ENCODE results near the gene NOXO1. TPM values are rescaled to one million over a fixed set of nuclear protein-coding genes. Genes with fewer than 3 reads are reported as not detected.

The NOXO1 gene
- total and polyA plus RNA-seq, 11 donors, result 0.06 to 0.15 TPM; not detected in 9

DNA sequence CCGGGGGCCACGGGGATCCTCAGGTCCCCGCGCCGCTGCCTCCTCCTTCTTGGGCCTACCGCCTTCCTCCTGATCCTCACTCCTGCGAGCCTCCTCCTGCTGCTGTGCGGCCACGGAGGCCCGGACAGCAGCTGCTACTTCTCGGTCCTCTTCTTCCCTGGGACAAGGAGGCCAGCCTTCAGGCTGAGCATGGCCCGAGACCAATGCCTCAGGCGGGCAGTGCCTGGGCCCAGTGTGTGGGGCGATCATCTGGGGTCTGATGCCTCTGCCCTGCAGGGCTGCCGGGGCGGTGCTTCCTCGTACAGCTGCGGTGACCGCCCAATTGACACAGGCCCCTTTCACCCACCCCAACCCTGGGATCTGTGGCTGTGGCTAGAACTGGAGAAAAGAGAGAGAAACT, 19.8 kb upstream of the NOXO1 start:
- DNase-seq, result no peak
- no peak for ATAC-seq
- Histone ChIP-seq H3K9me3 (no peaks in the 10 kb centered on the region), H3K4me1 (peaks cover 0 to 33% (median 23%) of the 10 kb centered on the region in 12 donors), H3K27me3 (no peaks in the 10 kb centered on the region), H3K4me3 (no peak overlapping the region), H3K36me3 (peaks cover 0 to 72% (median 63%) of the 10 kb centered on the region in 9 donors), H3K27ac (no peak overlapping the region)
- whole genome bisulfite sequencing, 4 donors, result 94 to 96% (median 95%) methylated on average over 11 to 19 of the region's 19 CpGs
- TF ChIP-seq POLR2A (IDR thresholded peaks at IDR 0.05), result no peak
- TF ChIP-seq, protein P1, sequence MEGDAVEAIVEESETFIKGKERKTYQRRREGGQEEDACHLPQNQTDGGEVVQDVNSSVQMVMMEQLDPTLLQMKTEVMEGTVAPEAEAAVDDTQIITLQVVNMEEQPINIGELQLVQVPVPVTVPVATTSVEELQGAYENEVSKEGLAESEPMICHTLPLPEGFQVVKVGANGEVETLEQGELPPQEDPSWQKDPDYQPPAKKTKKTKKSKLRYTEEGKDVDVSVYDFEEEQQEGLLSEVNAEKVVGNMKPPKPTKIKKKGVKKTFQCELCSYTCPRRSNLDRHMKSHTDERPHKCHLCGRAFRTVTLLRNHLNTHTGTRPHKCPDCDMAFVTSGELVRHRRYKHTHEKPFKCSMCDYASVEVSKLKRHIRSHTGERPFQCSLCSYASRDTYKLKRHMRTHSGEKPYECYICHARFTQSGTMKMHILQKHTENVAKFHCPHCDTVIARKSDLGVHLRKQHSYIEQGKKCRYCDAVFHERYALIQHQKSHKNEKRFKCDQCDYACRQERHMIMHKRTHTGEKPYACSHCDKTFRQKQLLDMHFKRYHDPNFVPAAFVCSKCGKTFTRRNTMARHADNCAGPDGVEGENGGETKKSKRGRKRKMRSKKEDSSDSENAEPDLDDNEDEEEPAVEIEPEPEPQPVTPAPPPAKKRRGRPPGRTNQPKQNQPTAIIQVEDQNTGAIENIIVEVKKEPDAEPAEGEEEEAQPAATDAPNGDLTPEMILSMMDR (IDR thresholded peaks at IDR 0.05), result no peak
- intact Hi-C loops (cut with DNase I), result loop anchor here in 2 of 10 donors (10.0 kb wide), 2 partner anchors 154 to 504 kb away; partner anchors contain the start of gene TRAF7 (in 1 of the 2)

DNA sequence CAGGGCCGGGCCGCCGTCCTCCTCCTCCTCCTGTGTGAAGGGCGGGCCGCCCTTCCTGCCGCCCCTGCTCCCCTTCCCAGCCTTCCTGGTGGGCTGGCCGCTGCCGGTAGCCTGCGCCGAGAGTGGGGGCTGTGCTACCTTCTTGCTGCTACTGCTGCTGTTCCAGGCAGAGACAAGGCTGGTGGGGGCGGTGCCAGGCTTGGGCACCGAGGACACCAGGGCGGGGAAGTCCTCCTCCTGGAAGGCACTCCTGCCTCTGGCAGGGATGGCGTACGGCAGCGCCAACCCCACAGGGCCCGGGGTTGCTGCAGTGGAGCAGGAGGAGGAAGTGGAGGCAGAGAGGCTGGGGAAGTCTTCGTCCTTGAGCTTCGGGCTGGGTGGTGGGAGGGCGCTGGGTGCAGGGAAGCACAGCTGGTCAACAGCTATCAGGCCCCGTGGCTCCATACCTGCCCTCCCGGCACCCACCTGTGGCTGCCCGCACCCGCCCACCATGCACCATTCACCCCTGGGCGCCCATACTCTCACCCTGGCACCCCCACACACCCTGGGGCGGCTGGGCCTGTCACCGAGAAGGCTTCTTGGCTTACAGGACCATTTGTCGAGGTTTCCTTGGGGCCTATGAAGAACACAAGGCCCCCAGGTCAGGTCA, 18.7 kb upstream of the NOXO1 start:
- peaks cover 0 to 28% (median 16%) of the 10 kb centered on the region in 12 donors for H3K4me1 ChIP-seq
- H3K36me3 ChIP-seq, result peaks cover 0 to 72% (median 63%) of the 10 kb centered on the region in 9 donors
- no peak for DNase-seq
- no peaks in the 10 kb centered on the region for H3K9me3 ChIP-seq
- no peaks in the 10 kb centered on the region for H3K27me3 ChIP-seq
- ATAC-seq, result no peak
- H3K4me3 ChIP-seq, result no peak overlapping the region
- intact Hi-C loops (cut with DNase I), result loop anchor here in 2 of 10 donors (10.0 kb wide), 3 partner anchors 135 to 505 kb away; partner anchors contain the start of gene TRAF7 (in 1 of the 2)
- 72 to 84% (median 82%) methylated on average over 16 to 28 of the region's 28 CpGs for WGBS, 4 donors
- TF ChIP-seq, protein P1 (IDR thresholded peaks at IDR 0.05), result no peak
- no peak for TF ChIP-seq POLR2A (IDR thresholded peaks at IDR 0.05)
- no peak overlapping the region for H3K27ac ChIP-seq

DNA sequence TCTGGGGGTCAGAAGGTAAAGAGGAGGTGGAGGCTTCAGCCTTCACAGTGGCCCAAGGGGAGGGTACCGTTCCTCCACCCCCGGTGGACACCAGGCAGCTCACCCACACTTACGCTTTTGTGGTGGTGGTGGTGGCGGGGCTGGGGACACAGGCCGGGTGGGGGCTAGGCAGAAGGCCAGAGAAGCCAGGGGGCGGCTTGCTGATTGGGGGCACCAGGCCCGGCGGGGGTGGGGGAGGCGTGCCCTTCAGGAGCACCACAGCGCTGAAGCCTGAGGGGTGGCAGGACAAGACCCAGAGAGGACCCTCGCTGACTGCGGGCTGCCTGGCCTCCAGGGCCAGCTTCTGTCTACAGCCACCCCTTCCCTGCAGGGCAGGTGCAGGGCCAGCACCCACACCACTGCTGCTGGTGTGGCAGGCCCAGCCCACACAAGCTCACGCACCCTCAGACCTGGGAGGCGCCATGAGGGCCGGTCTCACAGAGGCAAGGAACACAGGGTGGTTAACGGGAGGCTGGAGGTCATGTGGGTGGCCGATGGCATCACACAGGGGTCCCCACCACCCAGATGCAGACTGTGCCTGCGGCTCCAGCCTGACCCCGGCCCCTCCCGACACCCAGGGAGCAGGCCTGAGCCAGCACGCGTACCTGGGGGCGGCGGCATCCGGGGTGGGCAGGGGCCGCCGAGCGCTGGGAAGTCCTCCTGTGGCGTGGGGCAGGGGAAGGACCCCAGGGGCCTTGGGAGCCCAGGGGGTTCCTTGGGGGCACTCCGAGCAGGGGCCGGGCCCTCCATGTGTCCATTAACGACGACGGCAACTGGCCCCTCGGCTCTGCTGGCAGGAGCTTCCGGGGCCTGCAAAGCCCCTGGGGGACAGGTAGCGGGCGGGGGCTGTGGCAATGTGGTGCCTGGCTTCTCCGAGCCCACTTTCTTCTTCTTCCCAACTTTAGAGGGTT, 17.9 kb upstream of the NOXO1 start:
- Histone ChIP-seq H3K36me3 (peaks cover 0 to 72% (median 63%) of the 10 kb centered on the region in 9 donors), H3K9me3 (no peaks in the 10 kb centered on the region), H3K27me3 (no peaks in the 10 kb centered on the region), H3K4me3 (no peak overlapping the region), H3K4me1 (peaks cover 0 to 19% (median 8%) of the 10 kb centered on the region in 12 donors), H3K27ac (no peak overlapping the region)
- no peak for TF ChIP-seq POLR2A (IDR thresholded peaks at IDR 0.05)
- peak in 1 of 5 donors; percentile 62 for DNase-seq
- intact Hi-C loops (cut with DNase I), result loop anchor here in 1 of 10 donors (10.0 kb wide), 1 partner anchor 134 kb away; no protein-coding TSS in a partner anchor
- no peak for ATAC-seq
- WGBS, 4 donors, result 83 to 95% (median 93%) methylated on average over 19 to 39 of the region's 39 CpGs

DNA sequence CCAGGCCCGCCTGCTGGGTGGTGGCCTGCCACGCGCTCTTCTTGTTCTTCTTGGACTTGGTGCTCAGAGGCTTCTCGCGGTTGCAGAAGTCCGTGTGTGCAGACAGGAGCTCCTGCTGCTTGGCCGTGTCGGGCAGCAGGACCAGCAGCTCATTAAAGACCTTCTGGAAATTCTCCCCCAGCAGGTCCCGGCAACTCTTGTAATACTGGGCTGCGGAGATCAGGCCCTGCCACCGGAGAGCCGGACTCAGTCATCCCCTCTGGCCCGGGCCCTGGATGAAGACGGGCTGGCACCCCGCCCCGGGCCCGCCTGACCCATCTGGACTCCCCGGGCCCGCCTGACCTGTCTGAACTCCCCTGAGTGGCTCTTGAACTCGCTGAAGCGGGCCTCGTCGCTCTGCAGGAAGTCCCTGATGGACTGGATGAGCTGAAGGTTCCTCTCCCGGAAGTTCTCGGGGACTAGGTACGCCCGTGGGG, 17.1 kb upstream of the NOXO1 start:
- Histone ChIP-seq H3K27me3 (no peaks in the 10 kb centered on the region), H3K36me3 (peaks cover 0 to 71% (median 63%) of the 10 kb centered on the region in 9 donors), H3K4me3 (no peak overlapping the region), H3K4me1 (peaks cover 0 to 12% (median under 1%) of the 10 kb centered on the region in 12 donors), H3K9me3 (no peaks in the 10 kb centered on the region), H3K27ac (no peak overlapping the region)
- WGBS, 4 donors, result 93 to 97% (median 94%) methylated on average over 19 to 27 of the region's 27 CpGs
- no peak for TF ChIP-seq POLR2A (IDR thresholded peaks at IDR 0.05)
- TF ChIP-seq, protein P1 (IDR thresholded peaks at IDR 0.05), result no peak
- intact Hi-C loops (cut with DNase I), result loop anchor here in 1 of 10 donors (10.0 kb wide), 1 partner anchor 134 kb away; no protein-coding TSS in a partner anchor
- no peak for DNase-seq
- ATAC-seq, result no peak

All from heart left ventricle (tissue), 16 donors.